Midbrain (tissue), 1 donor: ENCODE measurements around the gene SPDYE6.
"Not testable (repeated sequence)": the region's sequence is repeated elsewhere in the genome, so short reads cannot be mapped to it uniquely, and the experiment has no call there.

Experiments used
- DNase-seq: peaks from one replicate; lab custom pipeline; 2025; lab: John Stamatoyannopoulos, UW

Gene SPDYE6

DNA sequence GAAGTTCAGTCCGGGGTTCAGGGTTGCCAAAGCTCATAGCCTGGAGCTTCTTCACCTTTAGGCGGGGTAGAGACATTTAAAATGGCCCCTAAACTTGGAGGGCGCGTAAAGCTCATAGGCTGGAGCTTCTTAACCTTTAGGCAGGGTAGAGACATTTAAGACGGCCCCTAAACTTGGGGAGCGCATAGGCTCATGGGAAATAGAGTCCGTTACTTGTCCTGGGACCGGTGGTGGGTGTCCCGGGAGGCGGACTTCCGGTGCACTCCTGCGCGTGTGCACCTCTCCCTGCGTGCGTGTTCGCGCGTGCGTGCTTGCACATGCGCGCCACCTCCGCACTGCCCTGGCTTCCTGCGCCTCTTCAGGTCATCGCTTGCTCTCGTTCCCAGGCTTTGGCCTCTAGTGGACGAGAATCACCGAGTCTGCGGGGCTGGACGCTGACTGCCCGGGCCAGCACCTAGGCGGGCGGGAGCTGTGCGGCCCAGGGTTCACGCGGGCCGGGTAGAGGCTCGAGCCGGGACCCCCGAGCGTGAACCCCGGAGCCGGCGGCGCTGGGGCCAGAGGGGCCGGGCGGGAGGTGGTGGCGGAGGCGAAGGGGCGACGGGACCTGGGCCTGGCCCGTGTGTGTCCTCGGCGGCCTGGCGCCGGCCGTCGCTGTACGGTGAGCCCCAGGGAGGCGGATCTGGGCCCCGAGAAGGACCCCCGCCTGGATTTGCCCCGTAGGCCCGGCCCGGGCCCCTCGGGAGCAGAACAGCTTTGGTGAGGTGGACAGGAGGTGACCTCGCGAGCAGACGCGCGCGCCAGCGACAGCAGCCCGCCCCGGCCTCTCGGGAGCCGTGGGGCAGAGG lies 7.5 kb upstream of the SPDYE6 start:
- DNase-seq = peak; percentile 99

DNA sequence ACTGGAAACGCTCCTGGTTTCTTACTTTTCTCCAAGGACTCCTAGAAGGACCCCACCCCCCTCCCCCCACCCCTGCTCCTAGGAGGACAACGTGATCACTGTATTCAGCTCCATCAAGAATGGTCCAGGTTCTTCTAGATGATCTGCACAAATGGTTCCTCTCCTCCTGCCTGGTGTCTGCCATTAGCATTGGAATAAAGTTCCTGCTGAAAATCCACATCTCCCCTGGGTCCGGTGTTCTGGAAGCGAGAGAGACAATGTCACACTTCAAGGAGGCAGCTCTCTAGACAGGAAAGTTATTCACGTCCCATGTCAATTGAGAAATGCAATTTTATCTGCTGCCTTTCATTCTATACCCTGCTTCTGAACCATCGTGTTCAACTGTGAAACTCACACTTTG lies 9.3 kb downstream of the SPDYE6 start:
- DNase-seq = not testable (repeated sequence)

DNA sequence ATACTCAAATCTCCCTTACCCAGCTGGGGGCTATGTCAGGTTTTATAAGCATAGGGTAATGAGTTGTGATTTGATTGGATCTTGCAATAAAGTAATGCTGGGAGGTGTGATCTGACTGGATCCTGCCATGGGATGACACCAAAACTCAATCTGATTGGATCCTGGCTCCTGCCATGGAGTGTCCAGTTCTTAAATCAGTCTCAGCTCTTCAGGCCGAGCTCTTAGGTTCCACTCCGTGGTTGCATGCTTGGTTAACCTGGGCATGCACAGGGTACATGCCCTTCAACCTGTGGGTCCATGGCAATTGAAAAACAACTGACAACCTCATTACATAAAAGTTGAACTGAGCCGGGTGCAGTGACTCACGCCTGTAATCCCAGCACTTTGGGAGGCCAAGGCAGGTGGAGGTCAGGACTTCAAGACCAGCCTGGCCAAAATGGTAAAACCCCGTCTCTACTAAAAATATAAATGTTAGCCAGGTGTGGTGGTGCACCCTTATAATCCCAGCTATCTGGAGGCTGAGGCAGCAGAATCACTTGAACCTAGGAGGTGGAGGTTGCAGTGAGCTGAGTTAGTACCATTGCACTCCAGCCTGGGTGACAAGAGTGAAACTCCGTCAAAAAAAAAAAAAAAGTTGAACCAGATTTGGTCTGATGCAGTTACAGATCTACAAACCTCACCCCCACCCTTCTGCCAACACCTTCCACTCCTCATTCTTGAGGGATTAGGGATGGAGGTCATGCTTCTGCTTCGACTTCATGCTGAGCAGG lies 15.5 kb downstream of the SPDYE6 start:
- DNase-seq = not testable (repeated sequence)

DNA sequence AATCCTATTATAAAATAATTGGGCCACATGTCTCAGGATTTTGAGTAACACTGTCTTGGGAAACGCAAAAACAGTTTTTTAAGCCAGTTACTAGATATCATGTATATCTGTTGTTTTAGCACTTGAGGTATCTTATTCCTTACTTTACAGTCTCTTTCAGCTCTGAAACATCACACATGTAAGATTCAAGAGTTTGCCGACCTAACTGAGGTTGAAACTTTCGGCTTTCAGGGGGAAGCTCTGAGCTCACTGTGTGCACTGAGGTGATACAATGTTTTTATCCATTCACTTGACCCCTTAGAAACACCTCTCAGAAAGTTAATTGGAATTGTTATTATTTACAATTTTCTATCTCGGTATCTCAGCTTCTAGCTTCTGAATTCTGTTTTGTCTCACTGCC lies 18.8 kb downstream of the SPDYE6 start:
- DNase-seq = not testable (repeated sequence)

DNA sequence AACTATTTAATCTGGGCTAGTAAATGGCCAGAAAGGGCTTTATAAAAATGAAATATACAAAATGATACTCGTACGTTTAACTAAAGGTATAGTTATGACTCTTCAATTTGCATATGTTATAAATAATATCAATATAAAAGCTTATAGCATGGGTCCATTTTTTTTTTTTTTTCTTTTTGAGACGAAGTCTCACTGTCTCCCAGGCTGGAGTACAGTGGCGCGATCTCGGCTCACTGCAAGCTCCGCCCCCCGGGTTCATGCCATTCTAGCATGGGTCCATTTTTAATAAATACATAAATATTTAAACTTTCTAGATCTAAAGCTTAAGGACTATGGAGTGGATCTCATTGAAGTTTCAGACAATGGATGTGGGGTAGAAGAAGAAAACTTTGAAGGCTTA lies 19.2 kb downstream of the SPDYE6 start:
- not testable (repeated sequence) for DNase-seq

DNA sequence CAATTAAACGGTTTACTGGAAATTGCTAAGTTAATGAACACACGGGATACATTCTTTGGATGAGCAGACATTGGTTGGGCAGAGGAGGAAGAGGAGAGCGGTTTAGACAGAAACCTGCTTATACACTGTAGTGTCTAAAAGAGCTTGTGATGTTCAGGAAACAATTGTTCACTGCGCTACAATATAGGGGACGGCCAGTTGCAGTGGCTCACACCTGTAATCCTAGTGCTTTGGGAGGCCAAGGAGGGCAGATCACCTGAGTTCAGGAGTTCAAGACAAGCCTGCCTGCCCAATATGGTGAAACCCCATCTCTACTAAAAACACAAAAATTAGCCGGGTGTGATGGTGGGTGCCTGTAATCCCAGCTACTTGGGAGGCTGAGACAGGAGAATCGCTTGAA lies 20.7 kb downstream of the SPDYE6 start:
- not testable (repeated sequence) for DNase-seq

DNA sequence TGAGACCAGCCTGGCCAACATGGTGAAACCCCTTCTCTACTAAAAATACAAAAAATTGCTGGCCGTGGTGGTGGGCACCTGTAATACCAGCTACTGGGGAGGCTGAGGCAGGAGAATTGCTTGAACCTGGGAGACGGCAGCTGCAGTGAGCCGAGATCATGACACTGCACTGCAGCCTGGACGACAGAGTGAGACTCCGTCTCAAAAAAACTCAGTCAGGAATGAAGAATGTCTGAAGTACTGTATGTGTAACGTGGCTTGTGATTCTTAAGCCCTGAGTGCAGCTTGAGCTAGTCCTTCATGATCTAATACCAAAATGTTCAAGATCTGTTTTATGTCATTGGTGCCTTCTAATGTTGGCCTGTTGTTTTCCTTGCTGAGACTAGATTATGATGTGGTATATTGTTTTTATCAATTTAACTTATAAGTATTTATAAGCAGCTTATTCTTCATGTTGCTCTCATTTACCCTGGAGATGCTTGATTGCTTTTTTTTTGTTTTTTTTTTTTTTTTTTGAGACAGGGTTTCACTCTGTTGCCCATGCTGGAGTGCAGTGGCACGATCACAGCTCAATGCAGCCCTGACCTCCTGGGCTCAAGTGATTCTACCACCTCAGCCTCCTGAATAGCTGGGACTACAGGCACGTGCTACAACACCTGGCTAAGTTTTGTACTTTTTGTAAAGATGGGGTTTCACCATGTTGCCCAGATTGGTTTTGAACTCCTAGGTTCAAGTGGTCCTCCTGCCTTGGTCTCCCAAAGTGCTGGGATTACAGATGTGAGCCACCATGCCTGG lies 25.4 kb downstream of the SPDYE6 start:
- not testable (repeated sequence) for DNase-seq

DNA sequence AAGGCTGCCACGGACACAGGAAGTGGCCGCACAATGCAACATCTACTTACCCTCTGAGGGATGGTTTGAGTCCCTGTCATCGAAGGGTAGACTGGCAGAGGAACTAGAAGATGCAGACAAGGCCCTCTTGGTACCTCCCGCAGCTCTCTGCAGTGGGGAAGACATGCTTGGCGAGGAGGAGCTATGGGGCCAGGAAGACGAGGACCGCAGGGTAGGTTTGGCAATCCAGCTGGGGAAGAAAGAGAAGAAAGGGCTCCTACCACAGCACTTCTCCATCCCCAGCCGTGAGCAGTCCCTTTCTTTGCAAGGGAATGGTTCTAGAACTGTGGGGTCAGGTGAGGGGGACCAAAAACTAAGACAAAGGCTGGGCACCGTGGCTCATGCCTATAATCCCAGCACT lies 26.9 kb downstream of the SPDYE6 start:
- not testable (repeated sequence) for DNase-seq

DNA sequence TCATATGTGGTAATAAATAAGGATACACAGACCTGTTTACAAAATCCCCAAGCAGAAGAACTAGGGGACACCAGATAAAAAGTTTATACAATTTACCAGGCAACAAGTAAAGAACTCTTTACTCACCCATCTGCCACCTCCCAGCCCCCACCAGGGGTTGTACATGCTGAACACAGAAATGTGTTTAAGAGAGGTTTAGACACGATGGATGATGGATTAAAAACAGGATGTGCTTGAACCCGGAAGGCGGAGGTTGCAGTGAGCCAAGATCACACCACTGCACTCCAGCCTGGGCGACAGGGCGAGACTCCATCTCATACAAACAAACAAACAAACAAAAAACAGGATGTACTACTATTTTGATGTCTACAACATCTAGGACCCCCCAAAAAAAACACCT lies 27.4 kb downstream of the SPDYE6 start:
- DNase-seq = not testable (repeated sequence)

DNA sequence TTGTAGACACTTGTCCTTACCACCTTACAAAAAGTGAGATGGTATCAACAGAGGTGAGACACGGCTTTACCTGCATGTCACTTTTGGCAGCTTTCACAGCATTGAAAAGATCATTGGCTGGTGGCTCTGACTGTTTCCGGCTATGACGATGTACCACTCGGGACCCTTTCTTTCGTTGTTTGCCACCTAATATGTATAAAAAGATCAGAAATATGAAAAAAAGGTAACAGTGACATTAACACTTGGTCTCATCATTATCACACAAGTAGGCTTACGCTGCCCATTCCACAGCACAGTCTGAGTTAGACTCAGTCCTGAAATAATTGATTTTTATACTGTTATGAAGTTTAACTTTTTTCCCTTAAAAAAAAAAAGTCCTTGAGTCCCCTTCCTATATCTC lies 29.1 kb downstream of the SPDYE6 start:
- DNase-seq = not testable (repeated sequence)

DNA sequence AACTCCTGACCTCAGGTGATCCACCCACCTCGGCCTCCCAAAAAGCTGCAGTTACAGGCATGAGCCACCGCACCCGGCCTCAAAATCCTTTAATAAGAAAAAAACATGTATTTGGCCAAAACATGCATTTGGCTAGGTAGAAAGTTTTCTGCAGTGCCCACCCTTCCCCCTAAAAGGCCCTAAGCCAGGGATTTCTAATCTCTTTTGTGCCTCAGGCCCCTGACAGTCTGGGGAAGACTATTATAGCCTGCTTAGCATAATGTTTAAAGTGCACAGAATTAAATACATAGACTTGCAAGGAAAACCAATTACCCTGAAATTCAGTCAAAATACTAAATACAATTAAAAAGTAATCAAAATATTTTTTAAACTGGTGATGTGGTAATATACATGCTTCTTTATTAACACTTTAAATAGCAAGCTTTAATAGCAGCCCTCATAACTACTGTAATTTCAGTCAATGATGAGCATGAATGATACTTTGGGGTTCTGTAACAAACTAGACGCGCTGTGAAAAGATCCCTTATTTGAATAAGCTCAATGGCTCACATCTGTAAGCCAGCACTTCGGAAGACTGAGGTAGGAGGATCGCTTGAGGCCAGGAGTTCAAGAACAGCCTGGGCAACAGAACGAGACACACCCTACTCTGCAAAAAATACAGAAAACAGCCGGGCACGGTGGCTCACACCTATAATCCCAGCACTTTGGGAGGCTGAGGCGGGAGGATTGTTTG lies 29.9 kb downstream of the SPDYE6 start:
- no peak for DNase-seq

DNA sequence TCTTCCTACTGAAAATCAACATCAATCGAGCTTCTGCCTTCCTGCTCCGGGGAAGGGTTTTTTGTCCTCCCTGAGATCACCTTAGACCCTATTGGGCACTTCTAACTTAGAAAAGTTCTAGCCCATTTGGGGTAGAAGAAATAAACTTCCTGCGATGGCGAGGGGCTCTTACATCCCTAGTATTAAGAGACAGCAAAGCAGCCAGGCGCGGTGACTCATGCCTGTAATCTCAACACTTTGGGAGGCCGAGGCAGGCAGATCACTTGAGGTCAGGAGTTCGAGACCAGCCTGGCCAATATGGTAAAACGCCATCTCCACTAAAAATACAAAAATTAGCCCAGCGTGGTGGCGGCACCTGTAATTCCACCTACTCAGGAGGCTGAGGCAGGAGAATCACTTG lies 31.1 kb downstream of the SPDYE6 start:
- DNase-seq = not testable (repeated sequence)

DNA sequence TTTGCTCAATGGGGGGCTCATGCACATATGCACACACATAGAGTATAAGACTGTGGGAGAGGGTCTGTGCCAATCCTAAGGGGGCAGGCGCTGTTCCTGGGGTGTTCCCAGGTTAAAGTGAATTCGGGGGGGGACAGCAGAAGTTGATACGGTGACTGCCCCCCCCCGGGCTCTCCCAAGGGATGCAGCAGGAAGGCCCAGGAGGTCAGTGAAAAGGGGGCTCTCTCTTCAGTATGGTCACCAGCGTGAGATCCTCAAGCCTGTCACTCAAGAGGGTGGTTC lies 32.4 kb downstream of the SPDYE6 start:
- no peak for DNase-seq

DNA sequence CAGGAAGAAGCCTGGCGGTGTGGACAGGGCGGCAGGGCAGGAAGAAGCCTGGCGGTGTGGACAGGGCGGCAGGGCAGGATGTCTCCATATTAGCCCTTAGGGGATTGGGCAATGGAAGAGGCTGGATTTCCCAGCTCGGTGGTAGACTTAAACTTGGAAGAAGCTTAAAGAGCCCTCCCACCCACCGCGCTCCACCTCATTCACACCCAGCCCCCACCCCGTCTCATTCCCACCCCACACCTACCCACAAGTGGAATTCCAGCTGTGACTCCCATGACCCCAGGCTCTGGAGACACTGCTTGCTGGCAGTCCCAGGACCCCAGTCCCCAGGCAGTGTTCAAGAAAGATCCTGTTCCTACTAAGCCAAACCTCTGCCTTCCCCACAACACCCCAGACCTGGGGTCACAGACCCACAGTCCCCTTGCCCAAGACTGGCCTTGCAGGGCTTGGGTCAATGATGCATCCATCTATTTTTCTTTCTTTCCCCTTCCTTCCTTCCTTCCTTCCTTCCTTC lies 34.0 kb downstream of the SPDYE6 start:
- no peak for DNase-seq

DNA sequence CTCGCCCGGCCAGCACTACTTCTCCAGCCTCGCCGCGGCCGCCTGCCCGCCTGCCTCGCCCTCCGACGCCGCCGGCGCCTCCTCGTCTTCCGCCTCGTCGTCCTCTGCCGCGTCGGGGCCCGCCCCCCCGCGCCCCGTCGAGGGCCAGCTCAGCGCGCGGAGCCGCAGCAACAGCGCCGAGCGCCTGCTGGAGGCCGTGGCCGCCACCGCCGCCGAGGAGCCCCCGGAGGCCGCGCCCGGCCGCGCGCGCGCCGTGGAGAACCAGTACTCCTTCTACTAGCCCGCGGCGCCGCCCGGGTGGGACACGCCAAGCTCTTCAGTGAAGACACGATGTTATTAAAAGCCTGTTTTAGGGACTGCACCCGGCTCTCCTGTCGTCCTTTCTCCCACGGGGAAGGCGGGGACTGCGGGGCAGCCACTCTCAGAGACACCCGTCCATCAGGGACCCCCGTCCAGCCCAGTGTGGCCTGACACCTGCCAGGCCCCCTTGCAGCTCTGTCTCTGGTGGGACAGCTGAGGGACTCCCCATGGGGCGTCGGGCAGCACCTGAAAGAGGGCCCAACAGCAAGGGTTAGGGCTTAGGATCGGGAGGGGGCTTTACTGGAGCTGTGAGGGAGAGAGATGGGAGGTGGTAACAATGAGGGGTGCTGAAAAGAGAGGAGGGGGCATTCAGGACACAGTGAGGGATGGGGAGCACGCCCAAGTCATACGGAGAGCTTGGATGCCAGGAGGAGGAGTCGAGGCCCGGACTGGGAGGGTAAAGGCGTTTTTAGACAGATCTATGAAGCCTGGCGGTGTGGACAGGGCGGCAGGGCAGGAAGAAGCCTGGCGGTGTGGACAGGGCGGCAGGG lies 34.7 kb downstream of the SPDYE6 start:
- DNase-seq = no peak

DNA sequence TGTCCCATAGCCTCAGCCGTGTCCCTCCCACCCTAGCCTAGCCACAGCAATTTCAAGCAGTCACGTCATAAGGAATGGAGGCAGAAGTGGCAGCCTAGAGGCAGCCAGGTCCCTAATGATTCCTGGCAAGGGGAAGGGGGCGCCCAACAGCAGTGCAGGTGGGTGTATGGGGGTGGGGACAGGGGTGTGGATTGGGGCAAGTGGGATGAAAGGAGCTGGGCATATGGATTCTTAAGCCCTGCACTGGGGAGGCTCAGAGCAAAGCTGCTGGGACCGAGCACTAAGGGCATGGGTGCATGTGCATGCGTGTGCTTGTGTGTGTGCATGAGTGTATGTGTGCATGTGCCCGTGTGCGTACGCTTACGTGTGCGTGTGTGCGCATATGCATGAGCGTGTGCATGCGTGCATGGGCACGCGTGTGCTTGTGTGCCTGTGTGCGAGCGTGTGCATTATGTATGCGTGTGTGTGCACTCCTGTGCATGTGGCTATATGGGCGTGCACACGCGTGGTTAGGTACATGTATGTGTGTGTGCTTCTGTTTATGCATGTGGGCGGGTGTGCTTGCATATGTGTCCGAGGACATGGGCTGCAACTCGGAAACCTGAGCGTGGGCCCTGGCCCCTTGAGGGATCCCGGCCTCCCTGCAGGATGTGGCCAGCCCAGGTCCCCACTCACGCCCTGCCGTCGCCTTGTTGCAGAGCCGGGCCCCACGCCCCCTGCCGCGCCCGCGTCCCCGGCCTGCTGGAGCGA lies 35.5 kb downstream of the SPDYE6 start:
- DNase-seq = no peak

DNA sequence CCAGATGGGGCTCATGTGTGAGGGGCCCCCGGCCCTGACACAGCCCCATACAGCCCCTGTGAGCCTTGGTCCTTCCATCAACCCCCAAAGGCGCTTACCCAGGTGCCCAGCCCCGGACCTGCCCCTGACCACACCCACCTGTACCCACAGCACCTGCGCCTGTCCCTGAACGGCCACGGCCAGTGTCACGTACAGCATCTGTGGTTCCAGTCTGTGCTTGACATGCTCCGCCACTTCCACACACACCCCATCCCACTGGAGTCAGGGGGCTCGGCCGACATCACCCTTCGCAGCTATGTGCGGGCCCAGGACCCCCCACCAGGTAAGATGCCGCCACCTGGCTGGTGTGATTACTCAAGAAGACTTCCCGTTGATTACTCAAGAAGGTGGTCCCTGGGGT lies 36.1 kb downstream of the SPDYE6 start:
- DNase-seq = no peak

DNA sequence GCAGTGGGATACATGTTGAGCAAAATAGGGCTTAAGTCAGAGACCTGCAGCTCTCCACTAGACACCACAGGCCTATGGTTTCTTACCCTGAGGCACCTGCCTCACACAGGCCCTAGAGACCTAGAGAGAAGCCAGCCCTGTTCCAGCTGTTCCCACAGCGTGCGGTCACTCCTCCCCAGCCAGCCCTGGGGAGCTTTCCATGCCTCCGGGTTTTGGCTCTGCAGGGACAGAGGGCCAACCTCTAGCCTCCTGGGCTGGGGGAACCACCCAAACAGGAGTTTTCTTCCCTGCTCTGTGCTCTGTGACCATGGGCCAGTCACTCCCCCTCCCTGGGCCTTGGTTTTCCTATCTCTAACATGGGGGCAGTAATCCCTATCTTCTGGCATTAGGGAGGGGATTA lies 36.6 kb downstream of the SPDYE6 start:
- DNase-seq = no peak

DNA sequence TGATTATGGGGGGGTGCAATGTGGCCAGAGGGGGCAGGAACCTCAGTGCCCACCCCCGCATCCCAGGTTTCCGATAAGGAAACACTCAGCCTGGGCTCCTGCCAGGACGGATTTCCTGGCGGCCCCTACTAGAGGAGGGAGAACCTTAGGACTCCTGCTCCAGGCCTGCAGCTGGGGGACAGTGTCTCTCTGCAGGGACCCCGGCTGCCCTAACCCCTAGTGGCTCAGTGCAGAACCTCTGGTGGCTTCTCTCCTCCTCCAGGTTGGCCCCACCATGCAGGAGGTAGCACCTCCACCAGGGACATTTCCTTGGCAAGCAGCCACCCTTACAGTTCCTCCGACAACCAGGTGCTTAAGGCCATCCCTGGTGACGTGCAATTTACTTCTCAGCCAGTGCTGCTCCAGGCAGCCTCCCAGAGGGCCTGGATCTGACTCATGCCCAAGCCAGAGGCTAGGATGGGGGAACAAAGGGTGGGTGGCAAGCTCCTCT lies 37.7 kb downstream of the SPDYE6 start:
- no peak for DNase-seq
